ENCODE data around the gene KCNT2. TPM values are rescaled to one million over a fixed set of nuclear protein-coding genes. Genes with fewer than 3 reads are reported as not detected.

KCNT2 gene
- total RNA-seq, 5 donors from 2014 or later (not counting 1 experiment from before 2014, with no cell fraction given): 0.07 TPM; not detected in 4

- peaks cover 0 to 3% (median 0%) of the 10 kb centered on the region in 3 donors for H3K9me3 Mint-ChIP-seq
- Histone ChIP-seq H3K27me3 (replicated peaks in 1 of 2; ENCODE audit: control insufficient read depth in 2 of 2, extremely low read depth in 1 of 2, insufficient read depth in 2 of 2, low read length in 1 of 2) (no peaks in the 10 kb centered on the region), H3K4me3 (ENCODE audit: control insufficient read depth in 1 of 2, extremely low read depth in 1 of 2, low read length in 1 of 2) (no peak overlapping the region), H3K27ac (ENCODE audit: low read length) (no peak overlapping the region), H3K36me3 (ENCODE audit: control insufficient read depth in 2 of 2, extremely low read depth in 1 of 2, insufficient read depth in 1 of 2, low read length in 1 of 2) (no peaks in the 10 kb centered on the region), H3K9me3 (no peaks in the 10 kb centered on the region), H3K4me1 (ENCODE audit: control insufficient read depth in 1 of 2, extremely low read depth in 1 of 2, insufficient read depth in 2 of 2, low read length in 2 of 2) (no peaks in the 10 kb centered on the region)
- POLR2A ChIA-PET: no interaction called here
- no peak for DNase-seq
- no peak overlapping the region for H3K27ac Mint-ChIP-seq
- no peak for ATAC-seq (replicated peaks in 1 of 4)
- no CpG with 5 or more reads among the region's 1 CpG for WGBS (ENCODE audit: insufficient coverage)
- H3K36me3 Mint-ChIP-seq: no peaks in the 10 kb centered on the region
- H3K4me1 Mint-ChIP-seq: no peaks in the 10 kb centered on the region
- H3K27me3 Mint-ChIP-seq: no peaks in the 10 kb centered on the region
- CTCF ChIA-PET: interaction anchor here in 1 of 2 donors (0.6 kb wide), 1 partner anchor 283 kb away, joined by 4 read pairs; no protein-coding TSS in a partner anchor
- no peak overlapping the region for H3K4me3 Mint-ChIP-seq
Measured at GRCh38 chr1:196357913-196358312, 250.3 kb downstream of the KCNT2 start.

GRCh38 chr1:196355206-196355786 lies 252.9 kb downstream of the KCNT2 start:
- WGBS (ENCODE audit: insufficient coverage): no CpG with 5 or more reads among the region's 3 CpGs
- DNase-seq (peak in 1 of 35 experiments; percentile 14), ATAC-seq (replicated peaks in 1 of 4) (no peak)
- Histone ChIP-seq H3K9me3 (no peaks in the 10 kb centered on the region), H3K27ac (ENCODE audit: low read length) (no peak overlapping the region), H3K36me3 (ENCODE audit: control insufficient read depth in 2 of 2, extremely low read depth in 1 of 2, insufficient read depth in 1 of 2, low read length in 1 of 2) (no peaks in the 10 kb centered on the region), H3K4me3 (ENCODE audit: control insufficient read depth in 1 of 2, extremely low read depth in 1 of 2, low read length in 1 of 2) (no peak overlapping the region), H3K4me1 (ENCODE audit: control insufficient read depth in 1 of 2, extremely low read depth in 1 of 2, insufficient read depth in 2 of 2, low read length in 2 of 2) (no peaks in the 10 kb centered on the region), H3K27me3 (replicated peaks in 1 of 2; ENCODE audit: control insufficient read depth in 2 of 2, extremely low read depth in 1 of 2, insufficient read depth in 2 of 2, low read length in 1 of 2) (no peaks in the 10 kb centered on the region)
- Mint-ChIP-seq H3K27ac (no peak overlapping the region), H3K27me3 (no peaks in the 10 kb centered on the region), H3K4me1 (no peaks in the 10 kb centered on the region), H3K36me3 (no peaks in the 10 kb centered on the region), H3K9me3 (peaks cover 0 to 3% (median 0%) of the 10 kb centered on the region in 3 donors), H3K4me3 (no peak overlapping the region)
- CTCF ChIA-PET: interaction anchor here in 1 of 2 donors (1.3 kb wide), 1 partner anchor 306 kb away, joined by 6 read pairs; no protein-coding TSS in a partner anchor
- POLR2A ChIA-PET: no interaction called here

- Mint-ChIP-seq H3K9me3 (no peaks in the 10 kb centered on the region), H3K4me1 (no peaks in the 10 kb centered on the region), H3K36me3 (no peaks in the 10 kb centered on the region), H3K27me3 (no peaks in the 10 kb centered on the region), H3K27ac (no peak overlapping the region), H3K4me3 (no peak overlapping the region)
- Histone ChIP-seq H3K4me3 (ENCODE audit: control insufficient read depth in 1 of 2, extremely low read depth in 1 of 2, low read length in 1 of 2) (no peak overlapping the region), H3K27me3 (replicated peaks in 1 of 2; ENCODE audit: control insufficient read depth in 2 of 2, extremely low read depth in 1 of 2, insufficient read depth in 2 of 2, low read length in 1 of 2) (no peaks in the 10 kb centered on the region), H3K27ac (ENCODE audit: low read length) (no peak overlapping the region), H3K4me1 (ENCODE audit: control insufficient read depth in 1 of 2, extremely low read depth in 1 of 2, insufficient read depth in 2 of 2, low read length in 2 of 2) (no peaks in the 10 kb centered on the region), H3K9me3 (no peaks in the 10 kb centered on the region), H3K36me3 (ENCODE audit: control insufficient read depth in 2 of 2, extremely low read depth in 1 of 2, insufficient read depth in 1 of 2, low read length in 1 of 2) (no peaks in the 10 kb centered on the region)
- CTCF ChIA-PET: no interaction called here
- DNase-seq (no peak), ATAC-seq (replicated peaks in 1 of 4) (no peak)
- POLR2A ChIA-PET: interaction anchor here in 1 of 2 donors (0.6 kb wide), 1 partner anchor 66 kb away, joined by 3 read pairs; no protein-coding TSS in a partner anchor
- WGBS (ENCODE audit: insufficient coverage): no CpG with 5 or more reads among the region's 2 CpGs
Measured at GRCh38 chr1:196344453-196344852, 263.8 kb downstream of the KCNT2 start.

GRCh38 chr1:196324345-196324744 lies 283.9 kb downstream of the KCNT2 start:
- Histone ChIP-seq H3K27me3 (replicated peaks in 1 of 2; ENCODE audit: control insufficient read depth in 2 of 2, extremely low read depth in 1 of 2, insufficient read depth in 2 of 2, low read length in 1 of 2) (no peaks in the 10 kb centered on the region), H3K36me3 (ENCODE audit: control insufficient read depth in 2 of 2, extremely low read depth in 1 of 2, insufficient read depth in 1 of 2, low read length in 1 of 2) (no peaks in the 10 kb centered on the region), H3K27ac (ENCODE audit: low read length) (no peak overlapping the region), H3K4me3 (ENCODE audit: control insufficient read depth in 1 of 2, extremely low read depth in 1 of 2, low read length in 1 of 2) (no peak overlapping the region), H3K9me3 (no peaks in the 10 kb centered on the region), H3K4me1 (ENCODE audit: control insufficient read depth in 1 of 2, extremely low read depth in 1 of 2, insufficient read depth in 2 of 2, low read length in 2 of 2) (no peaks in the 10 kb centered on the region)
- Mint-ChIP-seq H3K4me3 (no peak overlapping the region), H3K9me3 (no peaks in the 10 kb centered on the region), H3K4me1 (no peaks in the 10 kb centered on the region), H3K27ac (no peak overlapping the region), H3K36me3 (no peaks in the 10 kb centered on the region), H3K27me3 (no peaks in the 10 kb centered on the region)
- ChIA-PET CTCF (no interaction called here), POLR2A (no interaction called here)
- DNase-seq (no peak), ATAC-seq (replicated peaks in 1 of 4) (no peak)
- WGBS (ENCODE audit: insufficient coverage): no CpG with 5 or more reads among the region's 1 CpG

GRCh38 chr1:196323869-196324268 lies 284.4 kb downstream of the KCNT2 start:
- no peaks in the 10 kb centered on the region for H3K4me1 Mint-ChIP-seq
- Histone ChIP-seq H3K27ac (ENCODE audit: low read length) (no peak overlapping the region), H3K9me3 (no peaks in the 10 kb centered on the region), H3K4me3 (ENCODE audit: control insufficient read depth in 1 of 2, extremely low read depth in 1 of 2, low read length in 1 of 2) (no peak overlapping the region), H3K4me1 (ENCODE audit: control insufficient read depth in 1 of 2, extremely low read depth in 1 of 2, insufficient read depth in 2 of 2, low read length in 2 of 2) (no peaks in the 10 kb centered on the region), H3K36me3 (ENCODE audit: control insufficient read depth in 2 of 2, extremely low read depth in 1 of 2, insufficient read depth in 1 of 2, low read length in 1 of 2) (no peaks in the 10 kb centered on the region), H3K27me3 (replicated peaks in 1 of 2; ENCODE audit: control insufficient read depth in 2 of 2, extremely low read depth in 1 of 2, insufficient read depth in 2 of 2, low read length in 1 of 2) (no peaks in the 10 kb centered on the region)
- ChIA-PET CTCF (no interaction called here), POLR2A (no interaction called here)
- H3K27me3 Mint-ChIP-seq: no peaks in the 10 kb centered on the region
- no peak for ATAC-seq (replicated peaks in 1 of 4)
- no peak for DNase-seq
- H3K36me3 Mint-ChIP-seq: no peaks in the 10 kb centered on the region
- no peak overlapping the region for H3K27ac Mint-ChIP-seq
- no peaks in the 10 kb centered on the region for H3K9me3 Mint-ChIP-seq
- whole genome bisulfite sequencing (ENCODE audit: insufficient coverage): no CpG with 5 or more reads among the region's 3 CpGs
- no peak overlapping the region for H3K4me3 Mint-ChIP-seq

- POLR2A ChIA-PET: no interaction called here
- no peaks in the 10 kb centered on the region for H3K4me1 Mint-ChIP-seq
Measured at GRCh38 chr1:196319301-196319700, 288.9 kb downstream of the KCNT2 start.

More at GRCh38 chr1:196319301-196319700, 288.9 kb downstream of the KCNT2 start:
- Histone ChIP-seq H3K27me3 (replicated peaks in 1 of 2; ENCODE audit: control insufficient read depth in 2 of 2, extremely low read depth in 1 of 2, insufficient read depth in 2 of 2, low read length in 1 of 2) (no peaks in the 10 kb centered on the region), H3K9me3 (no peaks in the 10 kb centered on the region), H3K4me3 (ENCODE audit: control insufficient read depth in 1 of 2, extremely low read depth in 1 of 2, low read length in 1 of 2) (no peak overlapping the region), H3K36me3 (ENCODE audit: control insufficient read depth in 2 of 2, extremely low read depth in 1 of 2, insufficient read depth in 1 of 2, low read length in 1 of 2) (no peaks in the 10 kb centered on the region), H3K4me1 (ENCODE audit: control insufficient read depth in 1 of 2, extremely low read depth in 1 of 2, insufficient read depth in 2 of 2, low read length in 2 of 2) (no peaks in the 10 kb centered on the region), H3K27ac (ENCODE audit: low read length) (no peak overlapping the region)
- ATAC-seq (replicated peaks in 1 of 4): no peak
- no peaks in the 10 kb centered on the region for H3K9me3 Mint-ChIP-seq
- 67% methylated on average over 2 of the region's 2 CpGs for WGBS (ENCODE audit: insufficient coverage)
- CTCF ChIA-PET: no interaction called here
- H3K27ac Mint-ChIP-seq: no peak overlapping the region
- DNase-seq: no peak
- H3K27me3 Mint-ChIP-seq: no peaks in the 10 kb centered on the region
- no peaks in the 10 kb centered on the region for H3K36me3 Mint-ChIP-seq
- H3K4me3 Mint-ChIP-seq: no peak overlapping the region

Measured in T-cell (primary cell).